ENCODE measurements around the gene DOP1A.

DOP1A gene

DNA sequence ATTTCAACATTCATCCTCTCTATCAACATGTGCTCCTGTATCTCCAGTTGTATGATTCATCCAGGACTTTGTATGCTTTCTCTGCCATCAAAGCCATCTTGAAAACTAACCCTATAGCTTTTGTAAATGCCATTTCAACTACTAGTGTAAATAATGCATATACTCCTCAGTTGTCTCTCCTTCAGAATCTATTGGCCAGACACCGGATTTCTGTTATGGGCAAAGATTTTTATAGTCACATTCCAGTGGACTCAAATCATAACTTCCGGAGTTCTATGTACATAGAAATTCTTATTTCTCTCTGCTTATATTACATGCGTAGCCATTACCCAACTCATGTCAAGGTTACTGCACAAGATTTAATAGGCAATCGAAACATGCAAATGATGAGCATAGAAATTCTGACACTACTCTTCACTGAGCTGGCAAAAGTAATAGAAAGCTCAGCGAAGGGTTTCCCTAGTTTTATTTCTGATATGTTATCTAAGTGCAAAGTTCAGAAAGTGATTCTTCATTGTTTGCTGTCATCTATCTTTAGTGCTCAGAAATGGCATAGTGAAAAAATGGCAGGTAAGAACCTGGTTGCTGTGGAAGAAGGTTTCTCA lies 70.7 kb downstream of the DOP1A start:
- no peak overlapping the region for H3K9ac ChIP-seq (ENCODE audit: low read length)
- no peak overlapping the region for H3K27ac ChIP-seq (ENCODE audit: low read depth, low read length, poor library complexity, severe bottlenecking)
- no peaks in the 10 kb centered on the region for H3F3A ChIP-seq (ENCODE audit: insufficient read depth, low read length)
- no peaks in the 10 kb centered on the region for H3K9me3 ChIP-seq (ENCODE audit: low read length)
- no peaks in the 10 kb centered on the region for H4K20me1 ChIP-seq (ENCODE audit: insufficient read depth, low read length)
- H3K4me3 ChIP-seq (ENCODE audit: low read depth, low read length, poor library complexity, severe bottlenecking), result no peak overlapping the region
- H3K9me2 ChIP-seq (ENCODE audit: low read depth, low read length), result no peaks in the 10 kb centered on the region
- no peaks in the 10 kb centered on the region for H3K79me2 ChIP-seq (ENCODE audit: insufficient read depth, low read length)
- peaks cover 82% of the 10 kb centered on the region for H3K36me3 ChIP-seq (ENCODE audit: insufficient read depth, low read length)
- TF ChIP-seq, protein P1, sequence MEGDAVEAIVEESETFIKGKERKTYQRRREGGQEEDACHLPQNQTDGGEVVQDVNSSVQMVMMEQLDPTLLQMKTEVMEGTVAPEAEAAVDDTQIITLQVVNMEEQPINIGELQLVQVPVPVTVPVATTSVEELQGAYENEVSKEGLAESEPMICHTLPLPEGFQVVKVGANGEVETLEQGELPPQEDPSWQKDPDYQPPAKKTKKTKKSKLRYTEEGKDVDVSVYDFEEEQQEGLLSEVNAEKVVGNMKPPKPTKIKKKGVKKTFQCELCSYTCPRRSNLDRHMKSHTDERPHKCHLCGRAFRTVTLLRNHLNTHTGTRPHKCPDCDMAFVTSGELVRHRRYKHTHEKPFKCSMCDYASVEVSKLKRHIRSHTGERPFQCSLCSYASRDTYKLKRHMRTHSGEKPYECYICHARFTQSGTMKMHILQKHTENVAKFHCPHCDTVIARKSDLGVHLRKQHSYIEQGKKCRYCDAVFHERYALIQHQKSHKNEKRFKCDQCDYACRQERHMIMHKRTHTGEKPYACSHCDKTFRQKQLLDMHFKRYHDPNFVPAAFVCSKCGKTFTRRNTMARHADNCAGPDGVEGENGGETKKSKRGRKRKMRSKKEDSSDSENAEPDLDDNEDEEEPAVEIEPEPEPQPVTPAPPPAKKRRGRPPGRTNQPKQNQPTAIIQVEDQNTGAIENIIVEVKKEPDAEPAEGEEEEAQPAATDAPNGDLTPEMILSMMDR (IDR thresholded peaks at IDR 0.05; ENCODE audit: low read length), result no peak
- no peak for TF ChIP-seq EZH2 (IDR thresholded peaks at IDR 0.05; ENCODE audit: borderline replicate concordance, low read length)
- no peak overlapping the region for H3K4me2 ChIP-seq (ENCODE audit: low read length)
- H3K4me1 ChIP-seq (ENCODE audit: insufficient read depth, low read length, severe bottlenecking), result no peaks in the 10 kb centered on the region
- no peak overlapping the region for H2AFZ ChIP-seq (ENCODE audit: low read length)
- H3K27me3 ChIP-seq (ENCODE audit: insufficient read depth, low read length), result no peaks in the 10 kb centered on the region

DNA sequence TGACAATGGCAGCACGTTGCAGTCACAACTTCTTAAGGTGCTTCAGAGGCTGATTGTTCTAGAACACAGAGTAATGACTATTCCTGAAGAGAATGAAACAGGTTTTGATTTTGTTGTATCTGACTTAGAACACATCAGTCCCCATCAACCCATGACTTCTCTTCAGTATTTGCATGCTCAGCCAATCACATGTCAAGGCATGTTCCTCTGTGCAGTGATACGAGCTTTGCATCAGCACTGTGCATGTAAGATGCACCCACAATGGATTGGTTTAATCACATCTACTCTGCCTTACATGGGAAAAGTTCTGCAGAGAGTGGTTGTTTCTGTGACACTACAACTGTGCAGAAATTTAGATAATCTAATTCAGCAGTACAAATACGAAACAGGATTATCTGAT lies 71.3 kb downstream of the DOP1A start:
- no peaks in the 10 kb centered on the region for H3K79me2 ChIP-seq (ENCODE audit: insufficient read depth, low read length)
- no peaks in the 10 kb centered on the region for H3F3A ChIP-seq (ENCODE audit: insufficient read depth, low read length)
- H3K9me2 ChIP-seq (ENCODE audit: low read depth, low read length), result no peaks in the 10 kb centered on the region
- H4K20me1 ChIP-seq (ENCODE audit: insufficient read depth, low read length), result no peaks in the 10 kb centered on the region
- H3K27me3 ChIP-seq (ENCODE audit: insufficient read depth, low read length), result no peaks in the 10 kb centered on the region
- no peak for TF ChIP-seq EZH2 (IDR thresholded peaks at IDR 0.05; ENCODE audit: borderline replicate concordance, low read length)
- TF ChIP-seq, protein P1 (IDR thresholded peaks at IDR 0.05; ENCODE audit: low read length), result no peak
- no peak overlapping the region for H3K4me3 ChIP-seq (ENCODE audit: low read depth, low read length, poor library complexity, severe bottlenecking)
- H3K27ac ChIP-seq (ENCODE audit: low read depth, low read length, poor library complexity, severe bottlenecking), result no peak overlapping the region
- no peak overlapping the region for H3K4me2 ChIP-seq (ENCODE audit: low read length)
- H3K9ac ChIP-seq (ENCODE audit: low read length), result no peak overlapping the region
- H3K9me3 ChIP-seq (ENCODE audit: low read length), result no peaks in the 10 kb centered on the region
- H2AFZ ChIP-seq (ENCODE audit: low read length), result no peak overlapping the region
- H3K4me1 ChIP-seq (ENCODE audit: insufficient read depth, low read length, severe bottlenecking), result no peaks in the 10 kb centered on the region
- peaks cover 85% of the 10 kb centered on the region for H3K36me3 ChIP-seq (ENCODE audit: insufficient read depth, low read length)

DNA sequence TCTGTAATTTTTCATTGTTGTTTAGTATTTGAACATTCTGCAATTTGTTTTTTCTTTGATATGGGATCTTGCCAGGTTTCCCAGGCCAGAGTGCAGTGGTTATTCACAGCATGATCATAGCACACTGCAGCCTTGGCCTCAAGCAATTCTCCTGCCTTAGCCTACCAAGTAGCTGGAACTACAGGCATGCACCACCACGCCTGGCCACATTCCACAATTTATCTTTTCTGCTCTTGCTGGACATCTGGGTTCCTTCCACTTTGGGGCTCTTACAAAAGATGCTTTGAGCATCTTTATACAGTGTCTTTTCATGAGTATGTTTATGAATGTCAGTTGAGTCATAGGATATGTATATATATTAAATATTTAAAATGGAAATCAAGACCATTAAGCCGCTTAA lies 83.6 kb downstream of the DOP1A start:
- Histone ChIP-seq H3K36me3 (ENCODE audit: insufficient read depth, low read length) (peaks cover 65% of the 10 kb centered on the region), H3K4me1 (ENCODE audit: insufficient read depth, low read length, severe bottlenecking) (no peaks in the 10 kb centered on the region)
- TF ChIP-seq, protein P1 (IDR thresholded peaks at IDR 0.05; ENCODE audit: low read length), result no peak
- no peak for TF ChIP-seq EZH2 (IDR thresholded peaks at IDR 0.05; ENCODE audit: borderline replicate concordance, low read length)

More for the DNA sequence above, 83.6 kb downstream of the DOP1A start:
- Histone ChIP-seq H3K27ac (ENCODE audit: low read depth, low read length, poor library complexity, severe bottlenecking) (no peak overlapping the region), H3K9ac (ENCODE audit: low read length) (no peak overlapping the region), H3K4me2 (ENCODE audit: low read length) (no peak overlapping the region), H3K27me3 (ENCODE audit: insufficient read depth, low read length) (no peaks in the 10 kb centered on the region), H3K9me2 (ENCODE audit: low read depth, low read length) (no peaks in the 10 kb centered on the region), H4K20me1 (ENCODE audit: insufficient read depth, low read length) (no peaks in the 10 kb centered on the region), H3K79me2 (ENCODE audit: insufficient read depth, low read length) (no peaks in the 10 kb centered on the region), H3K9me3 (ENCODE audit: low read length) (no peaks in the 10 kb centered on the region), H3K4me3 (ENCODE audit: low read depth, low read length, poor library complexity, severe bottlenecking) (no peak overlapping the region), H2AFZ (ENCODE audit: low read length) (no peak overlapping the region), H3F3A (ENCODE audit: insufficient read depth, low read length) (no peaks in the 10 kb centered on the region)
